GM12873 (cell line): Measurements from ENCODE around the gene CISD3.

Experiments
- TF ChIP-seq, protein P1 (sequence below): IDR thresholded peaks from 2 replicates; pipeline ENCODE4 v1.5.1; 2012; ENCODE audit warnings: low read depth, mild to moderate bottlenecking, moderate library complexity, low read length, control low read depth; ENCODE audit not compliant: insufficient read depth; ENCODE audit errors: missing control alignments

The CISD3 gene

DNA sequence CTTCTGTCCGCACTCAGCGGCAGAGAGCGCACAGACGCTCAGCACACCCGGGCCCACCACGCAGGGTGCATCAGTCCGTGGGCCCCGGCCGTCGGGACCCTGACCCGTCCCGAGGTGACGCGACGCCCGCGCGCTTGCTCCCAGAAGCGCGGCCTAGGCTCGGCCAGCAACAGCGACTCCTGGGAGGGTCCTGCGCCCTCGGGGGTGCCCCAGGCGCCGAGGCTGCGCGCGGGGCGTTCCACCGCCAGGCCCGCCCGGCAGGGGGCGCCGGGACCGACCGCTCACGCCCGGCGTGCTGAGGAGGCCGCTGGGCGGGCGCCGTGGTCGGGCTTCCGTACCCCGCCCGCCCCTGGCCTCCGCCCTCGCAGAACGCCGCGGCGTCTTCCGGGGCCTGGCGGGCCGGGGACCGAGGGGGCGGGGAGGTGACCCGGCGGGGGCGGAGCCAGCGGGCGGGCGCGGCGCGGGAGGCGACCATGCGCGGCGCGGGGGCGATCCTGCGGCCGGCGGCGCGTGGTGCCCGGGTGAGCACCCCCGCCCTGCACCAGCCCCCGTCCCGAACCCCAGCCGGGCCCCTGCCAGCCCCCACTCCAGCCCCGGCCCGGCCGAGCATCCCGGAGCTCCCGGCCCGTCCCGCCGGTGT lies at the start of gene CISD3:
CISD3 (plus strand) TSS at position 456 of the 640 bp plus-strand sequence; CDS start at position 474, 18 bp downstream.
- TF ChIP-seq, protein P1, sequence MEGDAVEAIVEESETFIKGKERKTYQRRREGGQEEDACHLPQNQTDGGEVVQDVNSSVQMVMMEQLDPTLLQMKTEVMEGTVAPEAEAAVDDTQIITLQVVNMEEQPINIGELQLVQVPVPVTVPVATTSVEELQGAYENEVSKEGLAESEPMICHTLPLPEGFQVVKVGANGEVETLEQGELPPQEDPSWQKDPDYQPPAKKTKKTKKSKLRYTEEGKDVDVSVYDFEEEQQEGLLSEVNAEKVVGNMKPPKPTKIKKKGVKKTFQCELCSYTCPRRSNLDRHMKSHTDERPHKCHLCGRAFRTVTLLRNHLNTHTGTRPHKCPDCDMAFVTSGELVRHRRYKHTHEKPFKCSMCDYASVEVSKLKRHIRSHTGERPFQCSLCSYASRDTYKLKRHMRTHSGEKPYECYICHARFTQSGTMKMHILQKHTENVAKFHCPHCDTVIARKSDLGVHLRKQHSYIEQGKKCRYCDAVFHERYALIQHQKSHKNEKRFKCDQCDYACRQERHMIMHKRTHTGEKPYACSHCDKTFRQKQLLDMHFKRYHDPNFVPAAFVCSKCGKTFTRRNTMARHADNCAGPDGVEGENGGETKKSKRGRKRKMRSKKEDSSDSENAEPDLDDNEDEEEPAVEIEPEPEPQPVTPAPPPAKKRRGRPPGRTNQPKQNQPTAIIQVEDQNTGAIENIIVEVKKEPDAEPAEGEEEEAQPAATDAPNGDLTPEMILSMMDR, result peak; percentile 71

GRCh38 chr17:38681096-38681495 lies 49.0 kb upstream of the CISD3 start:
- TF ChIP-seq, protein P1, result no peak

DNA sequence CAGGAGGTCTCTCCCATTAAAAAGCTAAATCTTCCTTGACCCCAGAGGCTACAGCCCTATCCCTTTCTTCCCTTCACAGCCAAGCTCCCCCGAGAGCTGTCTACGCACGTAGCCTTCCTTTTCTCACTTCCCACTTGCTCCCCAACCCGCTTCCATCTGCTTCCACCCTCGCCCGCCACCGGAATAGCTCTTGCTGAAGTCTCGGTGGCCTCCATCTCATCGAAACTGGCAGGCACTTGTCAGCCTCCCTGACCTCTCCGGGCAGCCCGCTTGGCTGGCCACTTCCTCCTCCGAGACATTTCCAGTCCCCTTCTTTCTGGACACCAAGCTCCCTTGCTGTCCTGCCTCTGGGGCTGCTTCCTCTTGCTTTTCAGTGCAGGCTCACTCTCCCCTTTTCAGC lies 44.6 kb upstream of the CISD3 start:
- TF ChIP-seq, protein P1, result no peak

GRCh38 chr17:38687286-38687685 lies 42.9 kb upstream of the CISD3 start:
- TF ChIP-seq, protein P1, result no peak

DNA sequence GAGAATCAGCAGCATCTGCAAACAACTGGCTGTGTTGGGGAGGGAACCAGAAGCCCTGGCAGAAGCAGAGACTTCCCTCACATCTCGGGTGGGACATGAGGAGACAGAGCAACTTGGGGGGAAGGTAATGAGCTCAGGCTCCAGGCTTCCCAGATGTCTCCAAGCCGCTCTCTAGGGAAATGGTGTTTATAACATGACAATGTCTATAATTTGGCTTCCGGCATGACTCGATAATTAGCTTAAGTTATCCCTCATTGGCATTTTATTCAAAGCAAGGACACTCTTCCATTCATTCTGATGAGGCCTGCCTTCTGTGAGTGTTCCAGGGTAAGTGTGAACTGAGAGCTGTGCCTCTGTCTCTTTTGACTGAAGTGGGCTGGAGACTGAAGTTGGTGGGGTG lies 39.8 kb upstream of the CISD3 start:
- TF ChIP-seq, protein P1, result no peak

DNA sequence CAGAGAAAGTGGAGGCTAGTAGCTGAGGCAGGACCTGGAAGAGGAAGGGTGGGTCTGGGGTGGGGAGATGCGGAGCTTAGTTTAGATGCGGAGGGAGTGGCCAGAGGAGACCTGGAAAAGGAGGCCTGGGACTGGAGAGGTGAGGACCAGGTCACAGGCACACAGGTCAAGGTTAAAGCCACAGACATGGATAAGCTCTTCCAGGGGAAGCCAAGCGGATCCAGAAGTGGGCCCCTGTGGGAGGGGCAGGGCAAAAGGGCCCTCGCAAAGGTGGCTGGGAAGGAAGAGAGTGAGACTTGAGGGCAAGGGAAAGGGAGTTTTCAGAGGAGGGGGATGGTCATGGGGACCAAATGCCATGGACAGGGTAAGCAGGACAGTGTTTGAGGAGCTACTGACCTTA lies 39.0 kb upstream of the CISD3 start:
- TF ChIP-seq, protein P1, result no peak

GRCh38 chr17:38693700-38694329 lies 36.3 kb upstream of the CISD3 start:
- TF ChIP-seq, protein P1, result no peak
